Activated gamma-delta T cell (primary cell): ENCODE data around the gene RPL38.

Source experiments
- DNase-seq: peaks from one replicate; lab custom pipeline; 2025; lab: John Stamatoyannopoulos, UW

The RPL38 gene

DNA sequence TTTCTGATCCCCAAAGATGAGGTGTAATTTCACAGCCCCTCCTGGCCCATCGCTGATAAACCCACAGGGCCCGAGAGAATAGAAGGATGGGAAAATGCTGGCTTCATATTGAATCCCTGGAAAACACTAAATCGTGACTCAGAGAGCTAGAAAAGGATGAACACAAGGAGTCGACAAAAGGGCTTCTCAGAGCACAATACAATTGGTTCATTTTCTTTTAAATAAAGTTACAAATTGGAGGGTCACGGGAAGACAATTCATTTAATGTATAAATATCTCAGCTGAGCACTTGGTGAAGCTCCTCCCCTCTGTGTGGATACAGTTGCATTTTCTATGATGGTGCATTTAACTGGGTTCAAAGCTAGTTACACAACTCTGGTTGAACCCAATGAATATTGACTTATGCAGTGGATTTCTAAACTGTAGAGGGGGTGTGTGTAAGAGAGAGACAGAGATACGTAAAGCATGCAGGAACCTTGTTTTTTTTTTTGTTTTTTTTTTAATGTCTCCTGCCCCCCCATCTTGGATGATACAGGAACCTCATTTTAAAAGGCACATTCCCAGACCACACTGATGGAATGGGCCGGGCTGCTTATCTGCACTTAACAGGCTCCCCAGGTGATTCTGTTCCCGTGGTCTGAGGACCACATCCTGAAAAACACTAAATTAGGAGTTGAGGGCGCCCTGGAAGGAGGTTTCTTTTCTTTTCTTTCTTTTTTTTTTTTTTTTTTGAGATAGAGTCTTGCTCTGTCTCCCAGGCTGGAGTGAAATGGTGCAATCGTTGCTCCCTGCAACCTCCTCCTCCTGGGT is 24.0 kb downstream of the RPL38 start:
- DNase-seq = no peak

DNA sequence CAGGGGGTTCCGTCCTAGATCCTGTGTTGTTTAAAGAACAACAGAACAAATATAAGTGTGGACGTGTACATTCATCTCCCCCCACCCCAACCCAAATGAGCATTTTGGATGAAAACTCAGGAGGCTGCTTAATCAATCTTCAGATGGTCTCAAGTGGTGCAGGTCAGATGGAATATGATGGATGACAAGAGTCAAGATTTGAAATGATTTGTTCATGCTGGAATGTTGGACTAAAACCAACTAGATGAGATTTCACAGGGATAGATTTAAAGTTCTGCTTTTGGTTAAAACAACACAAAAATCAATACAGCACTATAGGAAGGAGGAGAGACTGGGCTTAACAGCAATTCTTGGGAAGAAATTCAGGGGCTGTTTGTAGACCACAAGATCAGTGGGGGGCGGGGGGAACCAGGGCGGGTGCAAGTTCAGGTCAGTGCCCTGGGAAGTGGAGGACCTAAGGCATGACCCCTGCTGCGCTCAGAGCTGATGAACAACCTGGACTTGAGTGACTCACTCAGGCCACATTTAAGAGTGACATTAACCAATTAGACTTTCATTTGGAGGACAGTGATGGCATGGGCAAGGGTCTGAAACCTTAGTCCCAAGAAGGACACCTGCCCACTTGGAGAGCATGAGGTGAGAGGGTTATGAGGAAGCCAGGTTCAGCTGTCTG is 25.0 kb downstream of the RPL38 start:
- no peak for DNase-seq

GRCh38 chr17:74230896-74231295 is 27.4 kb downstream of the RPL38 start:
- DNase-seq = no peak

- no peak for DNase-seq
Observed at GRCh38 chr17:74231928-74232907, 28.7 kb downstream of the RPL38 start.

DNA sequence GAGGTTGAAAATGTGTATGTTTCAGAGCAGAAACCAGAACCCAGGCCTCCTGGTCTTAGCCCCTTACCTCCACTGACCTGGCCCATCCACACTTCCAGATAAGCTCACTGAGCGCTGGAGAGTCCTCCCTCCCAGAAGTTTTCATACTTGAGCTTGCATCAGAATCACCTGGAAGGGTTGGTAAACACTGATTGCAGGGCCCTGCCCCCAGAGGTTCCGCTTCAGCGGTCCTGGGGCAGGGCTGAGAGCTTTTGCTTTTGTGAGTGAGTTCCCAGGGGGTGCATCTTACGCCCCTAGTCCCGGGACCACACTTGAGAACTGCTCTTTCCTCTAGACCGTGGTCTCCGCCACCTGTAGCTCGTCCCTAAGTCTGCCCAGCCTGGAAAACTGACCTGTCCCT is 30.5 kb downstream of the RPL38 start:
- no peak for DNase-seq

DNA sequence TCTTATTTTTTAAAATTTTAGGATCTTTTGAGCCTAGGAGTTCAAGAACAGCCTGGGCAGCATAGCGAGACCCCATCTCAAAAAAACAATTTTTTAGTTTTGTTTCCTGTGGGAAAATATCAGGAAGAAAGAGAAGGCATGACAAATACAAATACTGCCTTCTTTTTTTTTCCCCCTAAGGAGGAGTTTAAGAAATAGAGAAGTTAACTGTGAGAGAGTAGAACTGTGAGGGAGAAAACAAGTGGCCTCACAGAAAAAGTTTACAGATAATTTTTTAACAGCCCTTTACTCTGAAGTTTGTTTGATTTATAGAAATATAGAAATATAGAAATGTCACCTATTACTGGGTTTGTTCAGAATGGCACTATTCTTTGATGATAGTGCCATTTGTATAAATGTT is 31.0 kb downstream of the RPL38 start:
- DNase-seq = no peak

- no peak for DNase-seq
Observed at GRCh38 chr17:74235040-74235581, 31.6 kb downstream of the RPL38 start.

- no peak for DNase-seq
Observed at GRCh38 chr17:74235911-74236371, 32.5 kb downstream of the RPL38 start.

- DNase-seq = no peak
Observed at GRCh38 chr17:74237321-74237720, 33.8 kb downstream of the RPL38 start.

DNA sequence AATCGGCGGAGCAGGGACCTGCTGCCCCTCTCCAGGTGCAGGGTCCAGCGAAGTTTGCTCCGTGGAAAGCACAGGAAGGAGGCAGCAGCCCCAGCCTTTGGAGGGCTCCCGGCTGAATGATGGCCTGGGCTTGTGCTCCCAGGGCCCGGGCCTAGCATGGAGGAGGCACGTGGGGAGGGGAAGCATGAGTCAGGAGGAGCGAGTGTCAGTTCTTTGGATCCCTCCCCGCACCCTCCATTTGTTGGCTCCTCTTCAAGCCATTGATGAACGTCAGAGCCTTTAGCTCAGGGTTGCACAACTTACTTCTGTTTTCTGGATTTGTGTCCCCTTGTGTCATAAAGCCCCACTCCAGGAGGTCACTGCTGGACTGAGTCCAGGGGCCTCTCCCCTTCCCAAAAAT is 35.7 kb downstream of the RPL38 start:
- no peak for DNase-seq

- DNase-seq = no peak
Observed at GRCh38 chr17:74240618-74241205, 37.2 kb downstream of the RPL38 start.

- no peak for DNase-seq
Observed at GRCh38 chr17:74241431-74241830, 38.0 kb downstream of the RPL38 start.

- no peak for DNase-seq
Observed at GRCh38 chr17:74241847-74242246, 38.4 kb downstream of the RPL38 start.

DNA sequence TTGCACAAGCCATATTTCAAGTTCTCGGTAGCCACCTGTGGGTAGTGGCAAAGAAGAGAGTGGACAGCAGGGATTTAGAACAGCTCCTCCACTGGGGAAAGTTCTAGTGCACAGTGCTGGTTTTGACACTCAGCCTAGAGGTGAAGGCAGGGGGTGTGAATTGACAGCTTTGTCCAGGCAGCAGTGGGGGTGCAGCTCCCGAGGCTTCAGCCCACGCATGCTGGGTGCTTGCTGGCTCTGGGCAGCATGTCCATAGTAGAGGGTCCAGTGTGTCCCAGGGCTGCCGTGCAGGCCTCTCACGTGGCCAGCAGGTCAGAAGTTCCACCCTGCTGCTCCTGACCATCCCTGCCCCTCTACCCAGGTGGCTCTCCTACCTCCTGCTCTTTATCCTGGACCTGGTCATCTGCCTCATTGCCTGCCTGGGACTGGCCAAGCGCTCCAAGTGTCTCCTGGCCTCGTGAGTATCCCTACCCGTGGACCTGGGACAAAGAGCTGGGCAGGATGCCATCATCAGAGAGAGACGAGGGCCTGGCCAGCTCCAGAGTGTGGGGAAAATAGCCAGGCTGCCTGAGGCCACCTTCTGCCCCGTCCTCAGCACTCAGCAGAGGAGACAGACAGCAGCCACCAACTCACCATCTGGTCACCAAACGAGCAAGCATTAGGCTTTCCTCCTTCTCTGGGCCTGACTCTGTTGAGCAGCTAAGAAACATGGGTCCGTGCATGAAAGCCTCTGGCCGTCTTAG is 39.7 kb downstream of the RPL38 start:
- no peak for DNase-seq

DNA sequence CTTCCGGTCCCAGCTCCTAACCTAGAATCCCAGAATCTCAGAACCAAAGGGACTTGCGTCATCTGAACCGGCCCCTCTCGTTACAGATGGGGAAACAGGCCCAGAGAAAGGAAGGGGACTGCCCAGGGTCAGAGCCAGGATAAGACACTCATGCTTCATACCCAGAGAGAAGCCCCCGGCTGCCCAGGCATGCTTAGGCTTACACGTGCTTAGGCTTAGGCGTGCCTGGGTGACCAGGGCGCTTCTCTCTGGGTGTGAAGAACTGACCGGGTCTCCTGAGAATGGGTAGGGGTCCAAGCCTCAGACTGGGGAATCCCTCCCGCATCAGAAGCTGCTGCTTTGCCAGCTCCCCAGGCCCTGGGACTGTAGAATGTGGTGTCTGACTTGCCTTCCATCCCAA is 40.6 kb downstream of the RPL38 start:
- no peak for DNase-seq

DNA sequence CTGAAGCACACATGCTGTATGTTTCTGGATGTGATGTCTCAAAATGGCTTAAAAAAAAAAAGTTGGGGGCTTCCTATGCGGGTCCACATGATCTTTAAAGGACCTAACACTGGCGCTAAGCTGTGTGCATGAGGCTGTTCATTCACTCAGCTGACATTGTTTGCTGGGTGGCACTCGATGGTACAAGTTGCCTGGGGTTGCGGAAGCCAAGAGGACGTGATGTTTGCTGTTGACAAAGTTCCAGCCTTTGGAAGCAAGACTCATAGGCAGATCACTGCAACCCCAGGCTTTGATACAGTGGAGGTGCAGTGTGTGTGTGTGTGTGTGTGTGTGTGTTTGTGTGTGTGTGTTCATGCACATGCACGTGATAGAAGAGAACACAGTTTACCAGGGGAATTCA is 41.1 kb downstream of the RPL38 start:
- no peak for DNase-seq

- DNase-seq = no peak
Observed at GRCh38 chr17:74245145-74245831, 41.8 kb downstream of the RPL38 start.

GRCh38 chr17:74245871-74246270 is 42.4 kb downstream of the RPL38 start:
- DNase-seq = no peak

- no peak for DNase-seq
Observed at GRCh38 chr17:74249590-74250270, 46.3 kb downstream of the RPL38 start.
